Stimulated activated CD4-positive, alpha-beta T cell treated with anti-CD3 and anti-CD28 coated beads, TNF-alpha, amount 100 ng/mL, for 48 hours (primary cell): ENCODE results near the gene ARID1B.

Experiments used
- DNase-seq, 3 donors: peaks; one replicate each; pipeline ENCODE4 v3.0.0-alpha.2; 2020; ENCODE audit warnings: low read depth in 3 of 3

ARID1B gene

DNA sequence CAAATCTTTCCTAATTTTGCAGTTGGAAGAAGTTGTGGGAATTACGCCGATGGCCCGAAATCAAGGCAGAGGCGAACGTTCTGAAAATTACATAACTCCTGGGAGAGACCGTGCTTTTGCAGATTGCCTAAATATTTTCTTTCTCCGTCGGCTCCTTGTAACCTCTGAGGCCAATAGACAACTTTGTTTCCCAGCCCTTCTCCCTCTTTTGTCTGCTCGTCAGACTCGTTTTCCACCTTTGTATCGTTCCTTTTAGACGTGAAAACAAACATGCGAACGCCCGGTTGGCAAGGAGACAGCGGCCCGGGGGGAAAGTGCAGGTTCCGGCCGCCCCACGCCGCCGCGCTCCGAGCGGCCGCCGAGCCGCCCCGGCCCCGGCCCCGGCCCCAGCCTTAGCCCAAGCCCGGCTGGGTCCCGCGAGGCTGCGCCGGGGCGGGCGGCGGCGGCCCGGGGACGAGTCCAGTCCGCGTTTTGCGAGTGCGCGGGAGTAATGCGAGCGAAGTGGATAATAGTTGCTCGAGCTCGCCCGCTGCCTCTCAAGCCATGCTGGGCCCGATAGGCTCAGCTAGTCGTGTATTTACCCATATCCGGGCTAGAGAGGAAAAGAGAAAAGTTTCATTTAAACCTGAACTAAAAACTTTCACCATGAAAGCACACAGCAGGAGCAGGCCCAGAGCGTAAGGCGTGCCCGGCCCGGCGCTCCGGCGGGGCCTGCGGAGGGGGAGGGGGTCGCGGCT is at the start of gene ARID1B:
ARID1B (plus strand) TSS at position 539 of the 737 bp plus-strand sequence. CDS start 303 bp downstream, outside the sequence.
- DNase-seq, result peak; percentile 48 to 51 (median 48)

DNA sequence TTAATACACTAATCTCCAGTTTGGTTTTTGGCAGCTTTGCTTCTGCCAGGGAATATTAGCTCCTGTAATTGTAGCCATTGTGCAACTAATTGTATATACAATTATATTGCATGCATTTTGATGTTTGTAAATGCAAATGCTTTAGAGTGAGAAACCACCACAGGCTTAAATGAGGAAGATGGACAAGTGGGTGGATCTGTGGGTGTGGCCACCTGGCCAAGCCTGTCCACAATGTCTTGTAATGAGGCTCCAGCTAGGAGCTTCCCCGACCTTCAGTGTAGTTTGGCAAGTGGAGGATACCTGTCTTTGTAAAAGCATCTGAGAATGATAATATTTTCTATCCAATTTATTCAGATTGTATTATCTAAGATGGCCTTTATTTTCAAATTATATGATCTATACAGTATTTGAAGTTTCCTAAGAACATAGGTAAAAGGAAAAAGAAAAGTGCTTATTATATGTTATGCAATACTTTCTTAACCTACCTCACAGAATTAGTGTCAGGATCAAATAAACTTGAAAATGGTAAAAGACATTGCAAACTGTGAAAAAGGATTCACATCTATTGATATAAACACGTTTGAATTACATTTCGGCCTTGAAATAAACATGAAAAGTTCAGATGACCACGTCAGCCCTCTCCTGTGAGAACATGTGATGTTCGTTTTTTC is 49.3 kb upstream of the ARID1B start:
- DNase-seq, result no peak

- no peak for DNase-seq
Measured at GRCh38 chr6:156729248-156729647, 47.9 kb upstream of the ARID1B start.

DNA sequence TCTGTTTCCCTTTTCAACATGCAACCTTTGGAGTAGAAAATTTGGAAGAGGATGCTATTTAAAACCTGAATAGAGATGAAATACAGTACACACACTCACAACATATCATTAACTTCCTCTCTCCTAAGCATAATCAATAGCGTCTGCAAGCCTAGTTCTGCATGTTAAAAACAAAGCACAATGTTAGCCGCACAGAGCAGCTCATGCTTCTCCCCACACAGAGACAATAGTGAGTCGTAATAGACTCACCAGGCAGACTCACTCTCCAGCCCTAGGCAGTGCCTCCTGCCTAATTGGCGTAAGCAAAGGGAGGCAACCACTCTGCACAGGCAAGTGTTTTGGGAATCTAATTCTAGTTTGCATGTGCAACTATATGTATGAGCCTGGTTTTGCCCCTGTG is 45.8 kb upstream of the ARID1B start:
- DNase-seq, result no peak

- no peak for DNase-seq
Measured at GRCh38 chr6:156735751-156736150, 41.4 kb upstream of the ARID1B start.

- DNase-seq, result no peak
Measured at GRCh38 chr6:156740604-156741003, 36.6 kb upstream of the ARID1B start.

GRCh38 chr6:156741287-156742073 is 35.7 kb upstream of the ARID1B start:
- DNase-seq, result no peak

- DNase-seq, result no peak
Measured at GRCh38 chr6:156747715-156748114, 29.5 kb upstream of the ARID1B start.

GRCh38 chr6:156748504-156748903 is 28.7 kb upstream of the ARID1B start:
- no peak for DNase-seq

- DNase-seq, result no peak
Measured at GRCh38 chr6:156752666-156753301, 24.4 kb upstream of the ARID1B start.

DNA sequence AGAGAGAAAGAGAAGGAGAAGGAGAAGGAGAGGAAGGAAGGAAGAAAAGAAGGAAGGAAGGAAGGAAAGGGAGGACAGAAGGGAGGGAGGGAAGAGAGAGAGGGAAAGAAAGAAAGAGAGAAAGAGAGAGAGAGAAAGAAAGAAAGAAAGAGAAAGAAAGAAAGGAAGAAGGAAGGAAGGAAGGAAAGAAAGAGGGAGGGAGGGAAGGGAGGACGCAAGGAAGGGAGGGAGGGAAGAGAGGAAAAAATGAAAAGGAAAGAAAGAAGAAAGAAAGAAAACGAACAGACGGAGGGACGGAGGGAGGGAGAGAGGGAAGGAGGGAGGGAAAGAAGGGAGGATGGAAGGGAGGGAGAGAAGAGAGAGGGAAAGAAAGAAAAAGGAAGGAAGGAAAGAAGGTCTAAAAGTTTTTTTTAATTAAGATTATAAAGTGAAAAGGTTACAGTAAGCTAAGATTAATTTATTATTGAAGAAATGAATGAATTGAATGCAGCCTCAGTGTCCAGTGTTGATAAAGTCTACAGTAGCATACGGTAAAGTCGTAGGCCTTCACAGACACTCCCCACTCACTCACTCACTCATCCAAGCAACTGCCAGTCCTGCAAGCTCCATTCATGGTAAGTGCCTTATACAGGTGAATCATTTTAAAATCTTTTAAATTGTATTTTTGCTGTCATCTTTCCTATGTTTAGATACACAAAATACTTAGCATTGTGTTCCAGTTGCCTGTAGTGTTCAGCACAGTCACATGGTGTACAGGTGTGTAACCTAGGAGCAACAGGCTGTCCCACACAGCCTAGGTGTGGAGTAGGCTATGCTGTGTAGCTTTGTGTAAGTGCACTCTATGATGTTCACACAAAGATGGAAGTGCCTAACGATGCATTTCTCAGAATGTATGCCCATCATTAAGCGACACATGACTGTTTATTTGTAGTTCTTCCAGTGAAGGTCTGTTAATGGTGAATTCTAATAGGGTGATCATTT is 20.3 kb upstream of the ARID1B start:
- DNase-seq, result no peak

GRCh38 chr6:156757849-156758248 is 19.3 kb upstream of the ARID1B start:
- no peak for DNase-seq

- DNase-seq, result no peak
Measured at GRCh38 chr6:156760377-156760776, 16.8 kb upstream of the ARID1B start.

- no peak for DNase-seq
Measured at GRCh38 chr6:156762547-156762946, 14.6 kb upstream of the ARID1B start.

GRCh38 chr6:156765117-156765516 is 12.1 kb upstream of the ARID1B start:
- DNase-seq, result no peak

- no peak for DNase-seq
Measured at GRCh38 chr6:156767603-156768467, 9.3 kb upstream of the ARID1B start.

GRCh38 chr6:156771047-156771446 is 6.1 kb upstream of the ARID1B start:
- no peak for DNase-seq

- no peak for DNase-seq
Measured at GRCh38 chr6:156771761-156772160, 5.4 kb upstream of the ARID1B start.

DNA sequence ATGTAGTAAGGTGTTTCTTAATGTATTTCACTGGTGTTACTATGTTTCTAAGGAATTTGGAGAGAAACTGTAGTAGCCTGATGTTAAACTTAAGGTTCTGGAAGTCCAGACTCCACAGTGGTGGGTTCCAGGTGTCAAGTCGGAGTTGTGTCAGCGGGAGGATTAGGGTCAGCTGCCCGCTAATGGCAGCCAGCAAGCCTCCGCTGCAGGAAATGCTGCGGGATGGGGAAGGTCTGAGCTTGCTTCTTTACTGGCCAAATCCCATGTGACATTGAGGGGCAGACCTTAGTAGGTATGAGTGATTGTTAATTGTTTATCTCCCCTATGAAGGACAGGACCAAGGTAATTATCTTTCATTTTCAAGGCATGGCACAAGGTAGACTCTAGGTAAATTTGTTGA is 3.7 kb upstream of the ARID1B start:
- no peak for DNase-seq
